Endothelial cell of umbilical vein (primary cell): ENCODE data around the gene NUP205. TPM values are rescaled to one million over a fixed set of nuclear protein-coding genes. Genes with fewer than 3 reads are reported as not detected.

Source experiments
- BruUV-seq: library from RNA; stranded (reverse); fragments of 400-500 nt; replicated peaks from 2 replicates; lab custom pipeline; 2021; lab: Mats Ljungman, UMichigan
- CTCF ChIA-PET: fragments of 300-600, 350-600 bp; sonication (Branson Sonifier 250); formaldehyde crosslinking; loops from one replicate; lab custom pipeline; 2021; ENCODE audit warnings: antibody characterized with exemption, inconsistent platforms; lab: Charles Lee
- POLR2A ChIA-PET: fragments of 300-600, 350-600 bp; sonication (Branson Sonifier 250); formaldehyde crosslinking; loops from one replicate; lab custom pipeline; 2021; ENCODE audit warnings: antibody characterized with exemption, inconsistent platforms; lab: Charles Lee
- DNase-seq: peaks from one replicate; pipeline ENCODE4 v3.0.0-alpha.2; 2011; ENCODE audit warnings: low read depth, low spot score
- FAIRE-seq: peaks from 2 replicates; lab custom pipeline; 2011; peaks lifted over from hg19 to GRCh38; lab: Jason Lieb, UNC
- H2AFZ ChIP-seq: 2 replicates; pipeline ENCODE4 v1.6.0; 2012; ENCODE audit warnings: low read depth, low read length, control low read depth, inconsistent platforms
- H3K27ac ChIP-seq: 2 replicates; pipeline ENCODE4 v1.5.1; 2011; ENCODE audit warnings: low read depth, mild to moderate bottlenecking, control low read depth, low read length, moderate library complexity; ENCODE audit not compliant: insufficient read depth
- H3K27me3 ChIP-seq, 2 experiments: 2 replicates each; pipeline versions ENCODE4 v1.6.0 to v1.6.1; 2011; ENCODE audit warnings: low read length in 2 of 2, mixed read lengths in 1 of 2; ENCODE audit not compliant: control insufficient read depth in 2 of 2, insufficient read depth in 2 of 2
- H3K36me3 ChIP-seq, 2 experiments: 2 replicates in 1 of 2; 3 replicates in 1 of 2; pipeline ENCODE4 v1.5.1; 2011; ENCODE audit warnings: low read length in 2 of 2, mild to moderate bottlenecking in 1 of 2, moderate library complexity in 1 of 2; ENCODE audit not compliant: control insufficient read depth in 2 of 2, insufficient read depth in 2 of 2; ENCODE audit errors: extremely low read depth in 1 of 2
- H3K4me1 ChIP-seq: 3 replicates; pipeline ENCODE4 v1.5.1; 2011; ENCODE audit warnings: mild to moderate bottlenecking, low read length; ENCODE audit not compliant: control insufficient read depth, insufficient read depth; ENCODE audit errors: extremely low read depth
- H3K4me2 ChIP-seq: 2 replicates; pipeline ENCODE4 v1.6.1; 2011; ENCODE audit warnings: low read length, control low read depth, mixed read lengths; ENCODE audit not compliant: insufficient read depth
- H3K4me3 ChIP-seq, 3 experiments: fragments of 200-600 bp in 1 of 3; sonication (generic), shearing (Covaris generic) in 1 of 3; replicated peaks in 1 of 3; 2 replicates each; pipeline ENCODE4 v1.5.1; 2011 to 2016; ENCODE audit warnings: control low read depth in 3 of 3, low read length in 3 of 3, mild to moderate bottlenecking in 2 of 3, inconsistent platforms in 1 of 3, low read depth in 1 of 3, moderate library complexity in 1 of 3; ENCODE audit not compliant: insufficient read depth in 1 of 3
- H3K79me2 ChIP-seq: 2 replicates; pipeline ENCODE4 v1.6.0; 2012; ENCODE audit warnings: low read length, inconsistent platforms; ENCODE audit not compliant: control insufficient read depth, insufficient read depth
- H3K9ac ChIP-seq: replicated peaks from 2 replicates; pipeline ENCODE3; 2011; ENCODE audit warnings: low read length, control low read depth; ENCODE audit not compliant: insufficient read depth; ENCODE audit errors: extremely low read depth
- H3K9me1 ChIP-seq: replicated peaks from 3 replicates; pipeline ENCODE4 v1.6.0; 2011; ENCODE audit warnings: mild to moderate bottlenecking, low read length; ENCODE audit not compliant: control insufficient read depth, insufficient read depth; ENCODE audit errors: extremely low read depth
- H3K9me3 ChIP-seq: replicated peaks from 2 replicates; pipeline ENCODE4 v1.5.1; 2012; ENCODE audit warnings: low read length, inconsistent platforms; ENCODE audit not compliant: control insufficient read depth, insufficient read depth
- H4K20me1 ChIP-seq: replicated peaks from 2 replicates; pipeline ENCODE3; 2011; ENCODE audit warnings: mild to moderate bottlenecking, low read length; ENCODE audit not compliant: control insufficient read depth, insufficient read depth; ENCODE audit errors: extremely low read depth
- CTCF ChIP-seq, 2 donors: IDR thresholded peaks; 1 replicate in 1 of 2; 2 replicates in 1 of 2; pipeline ENCODE4 v1.5.1; 2011; ENCODE audit warnings: low read length in 2 of 2, mild to moderate bottlenecking in 2 of 2, moderate library complexity in 2 of 2, control low read depth in 1 of 2, inconsistent platforms in 1 of 2, low read depth in 1 of 2; ENCODE audit not compliant: insufficient read depth in 1 of 2; ENCODE audit errors: extremely low read depth in 1 of 2
- EZH2 ChIP-seq: IDR thresholded peaks from 2 replicates; pipeline ENCODE4 v1.6.1; 2012; ENCODE audit warnings: borderline replicate concordance, low read depth, mild to moderate bottlenecking, moderate library complexity, low read length, inconsistent platforms; ENCODE audit not compliant: severe bottlenecking
- FOS ChIP-seq: IDR thresholded peaks from 2 replicates; pipeline ENCODE4 v1.6.1; 2011; ENCODE audit warnings: mild to moderate bottlenecking, low read length, moderate library complexity, borderline replicate concordance; ENCODE audit not compliant: insufficient read depth
- GATA2 ChIP-seq: IDR thresholded peaks from 2 replicates; pipeline ENCODE4 v1.7.0; 2011; ENCODE audit warnings: low read depth, mild to moderate bottlenecking, moderate library complexity, mixed read lengths, low read length; ENCODE audit not compliant: insufficient read length, insufficient read depth
- JUN ChIP-seq: IDR thresholded peaks from 2 replicates; pipeline ENCODE4 v1.6.1; 2011; ENCODE audit warnings: borderline replicate concordance, low read depth; ENCODE audit not compliant: insufficient read length, insufficient read depth
- MAX ChIP-seq: IDR thresholded peaks from 2 replicates; pipeline ENCODE4 v1.6.1; 2011; ENCODE audit not compliant: insufficient read depth, insufficient read length
- MYC ChIP-seq: IDR thresholded peaks from one replicate; pipeline ENCODE4 v1.6.1; 2011; ENCODE audit warnings: mild to moderate bottlenecking, low read depth, low read length
- POLR2A ChIP-seq: IDR thresholded peaks from 2 replicates; pipeline ENCODE4 v1.6.1; 2012; ENCODE audit warnings: low read depth, mild to moderate bottlenecking, control low read depth, low read length
- POLR2AphosphoS5 ChIP-seq: IDR thresholded peaks from 2 replicates; pipeline ENCODE4 v1.6.1; 2012; ENCODE audit warnings: low read depth, mild to moderate bottlenecking, control low read depth, low read length, moderate library complexity; ENCODE audit not compliant: insufficient read depth
- dilution Hi-C: fragments of 300-500 bp; cut with MboI; formaldehyde crosslinking; loops from one replicate; pipeline ENCODE4 v1.15.0; 2019; ENCODE audit warnings: low sequenced_read_pairs; ENCODE audit not compliant: extremely low pct_ligation_motif_present
- intact Hi-C: fragments of 100-400 bp; cut with micrococcal nuclease; formaldehyde crosslinking; loops from one replicate; pipeline ENCODE4 v1.10.0; 2022
- polyA plus RNA-seq, 4 experiments: library from polyadenylated mRNA; depleted of rRNA in 3 of 4; stranded (reverse) in 3 of 4; unstranded in 1 of 4; fragments of >200 nt; gene quantifications; 2 replicates each; pipeline versions ENCODE4 v1.2.1 to v1.2.3, GENCODE V29; 2011 to 2012; ENCODE audit warnings: missing spikeins in 1 of 4
- total RNA-seq: library from RNA; stranded (reverse); gene quantifications from 2 replicates; pipeline ENCODE4 v1.2.3, GENCODE V29; 2021

Gene NUP205
- total and polyA plus RNA-seq, 2 donors (not counting 3 experiments of a cell fraction or from before 2014, with no cell fraction given): 48.8 to 81.3 TPM

DNA sequence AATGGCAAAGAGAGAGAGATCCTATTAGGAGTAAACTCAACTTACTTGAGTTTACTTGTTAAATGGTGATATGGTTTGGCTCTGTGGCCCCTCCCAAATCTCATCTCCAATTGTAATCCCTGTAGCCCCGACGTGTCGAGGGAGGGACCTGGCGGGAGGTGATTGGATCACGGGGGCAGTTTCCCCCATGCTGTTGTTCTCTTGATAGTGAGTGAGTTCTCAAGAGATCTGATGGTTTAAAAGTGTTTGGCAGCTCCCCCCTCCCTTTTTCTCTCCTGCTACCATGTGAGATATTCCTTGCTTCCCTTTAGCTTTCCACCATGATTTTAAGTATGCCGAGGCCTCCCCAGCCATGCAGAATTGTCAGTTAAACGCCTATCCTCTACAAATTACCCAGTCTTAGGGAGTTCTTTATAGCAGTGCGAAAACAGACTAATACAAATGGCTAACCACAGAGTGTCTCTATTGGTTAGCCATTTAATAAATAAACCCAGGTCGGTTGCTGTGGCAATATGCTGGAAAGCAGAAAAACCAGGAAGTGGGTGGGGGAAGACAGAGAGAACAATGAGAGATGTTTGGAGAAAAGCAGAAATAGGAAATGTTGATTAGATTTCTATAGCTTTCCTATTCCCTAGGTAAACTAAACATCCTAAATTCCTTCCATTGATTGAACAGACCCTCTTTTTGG is 101.6 kb downstream of the NUP205 start:
- H3K4me3 ChIP-seq: no peak overlapping the region
- DNase-seq: peak; percentile 88
- CTCF ChIA-PET: interaction anchor here (0.5 to 5.7 kb wide), 5 partner anchors 13 to 385 kb away, joined by 3 to 51 read pairs (median 5); no protein-coding TSS in a partner anchor
- no peak for TF ChIP-seq POLR2AphosphoS5
- no peak for TF ChIP-seq GATA2
- TF ChIP-seq JUN: no peak
- TF ChIP-seq CTCF (IDR thresholded peaks at IDR 0.05; ENCODE audit: extremely low read depth in 1 of 2, insufficient read depth in 1 of 2, low read depth in 1 of 2, low read length in 2 of 2): no peak
- TF ChIP-seq EZH2: no peak
- no peak for TF ChIP-seq MYC
- no peak for TF ChIP-seq FOS
- no peak for TF ChIP-seq MAX
- no peak for TF ChIP-seq POLR2A
- no peaks in the 10 kb centered on the region for H3K9me3 ChIP-seq
- H3K4me2 ChIP-seq: peak overlapping the region; percentile 61
- POLR2A ChIA-PET: interaction anchor here (0.5 kb wide), 1 partner anchor 30 kb away, joined by 3 read pairs; no protein-coding TSS in a partner anchor
- H3K27ac ChIP-seq: peak overlapping the region; percentile 86
- intact Hi-C loops (no loop called here), dilution Hi-C loops (no loop called here)
- H3K9ac ChIP-seq: peak overlapping the region; percentile 78
- H4K20me1 ChIP-seq: no peaks in the 10 kb centered on the region
- BruUV-seq: no TSS peak
- no peaks in the 10 kb centered on the region for H3K27me3 ChIP-seq
- H3K79me2 ChIP-seq: peaks cover 12% of the 10 kb centered on the region
- no peak for FAIRE-seq
- H2AFZ ChIP-seq: peak overlapping the region; percentile 94
- H3K9me1 ChIP-seq: no peaks in the 10 kb centered on the region
- H3K36me3 ChIP-seq: no peaks in the 10 kb centered on the region
- H3K4me1 ChIP-seq: peaks cover 33% of the 10 kb centered on the region
